Ishikawa (cell line): ENCODE data around the gene FRMD6.

Source experiments
- CEBPB ChIP-seq: IDR thresholded peaks from 2 replicates; pipeline ENCODE4 v1.6.1; 2012
- CREB1 ChIP-seq: IDR thresholded peaks from 2 replicates; pipeline ENCODE4 v1.6.1; 2012; ENCODE audit warnings: low read depth
- EGR1 ChIP-seq: IDR thresholded peaks from 2 replicates; pipeline ENCODE4 v1.6.1; 2012
- EP300 ChIP-seq: IDR thresholded peaks from 2 replicates; pipeline ENCODE4 v1.6.1; 2012; ENCODE audit warnings: borderline replicate concordance
- FOXM1 ChIP-seq: IDR thresholded peaks from 2 replicates; pipeline ENCODE4 v1.6.1; 2012; ENCODE audit warnings: low read depth, borderline replicate concordance
- NFIC ChIP-seq: IDR thresholded peaks from 2 replicates; pipeline ENCODE4 v1.6.1; 2012
- RAD21 ChIP-seq: IDR thresholded peaks from 2 replicates; pipeline ENCODE4 v1.6.1; 2012; ENCODE audit warnings: low read depth
- TAF1 ChIP-seq: IDR thresholded peaks from 2 replicates; pipeline ENCODE4 v1.6.1; 2012; ENCODE audit warnings: low read depth, mild to moderate bottlenecking
- TCF12 ChIP-seq: IDR thresholded peaks from 2 replicates; pipeline ENCODE4 v1.6.1; 2012; ENCODE audit warnings: low read depth
- TEAD4 ChIP-seq: IDR thresholded peaks from 2 replicates; pipeline ENCODE4 v1.6.1; 2012
- YY1 ChIP-seq: IDR thresholded peaks from 2 replicates; pipeline ENCODE4 v1.6.1; 2012; ENCODE audit warnings: low read depth
- ZBTB7A ChIP-seq: IDR thresholded peaks from 2 replicates; pipeline ENCODE4 v1.6.1; 2012; ENCODE audit warnings: low read depth
- TF ChIP-seq, protein P1 (sequence below): IDR thresholded peaks from 2 replicates; pipeline ENCODE4 v1.6.1; 2012
- TF ChIP-seq, protein P2 (sequence below): IDR thresholded peaks from 2 replicates; pipeline ENCODE4 v1.6.1; 2012
- TF ChIP-seq, protein P3 (sequence below): IDR thresholded peaks from 2 replicates; pipeline ENCODE4 v1.6.1; 2012; ENCODE audit warnings: low read depth, mild to moderate bottlenecking

The FRMD6 gene

DNA sequence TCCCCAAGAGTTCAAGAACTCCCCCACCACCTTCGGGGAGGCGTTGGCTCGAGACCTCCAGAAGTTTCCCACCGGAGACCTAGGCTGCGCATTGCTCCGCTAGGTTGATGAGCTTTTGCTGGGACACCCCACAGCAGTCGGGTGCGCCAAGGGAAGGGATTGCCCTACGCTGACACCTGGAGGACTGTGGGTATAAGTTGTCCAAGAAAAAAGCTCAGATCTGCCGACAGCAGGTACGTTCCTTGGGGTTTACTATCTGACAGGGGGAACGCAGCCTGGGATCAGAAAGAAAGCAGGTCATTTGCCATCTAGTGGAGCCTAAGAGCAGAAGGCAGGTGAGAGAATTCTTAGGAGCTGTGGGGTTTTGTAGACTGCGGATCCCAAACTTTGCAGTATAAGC is 98.8 kb downstream of the FRMD6 start:
- TF ChIP-seq RAD21: peak; percentile 13; the same call in 1 of the 2 replicates
- no peak for TF ChIP-seq TCF12

DNA sequence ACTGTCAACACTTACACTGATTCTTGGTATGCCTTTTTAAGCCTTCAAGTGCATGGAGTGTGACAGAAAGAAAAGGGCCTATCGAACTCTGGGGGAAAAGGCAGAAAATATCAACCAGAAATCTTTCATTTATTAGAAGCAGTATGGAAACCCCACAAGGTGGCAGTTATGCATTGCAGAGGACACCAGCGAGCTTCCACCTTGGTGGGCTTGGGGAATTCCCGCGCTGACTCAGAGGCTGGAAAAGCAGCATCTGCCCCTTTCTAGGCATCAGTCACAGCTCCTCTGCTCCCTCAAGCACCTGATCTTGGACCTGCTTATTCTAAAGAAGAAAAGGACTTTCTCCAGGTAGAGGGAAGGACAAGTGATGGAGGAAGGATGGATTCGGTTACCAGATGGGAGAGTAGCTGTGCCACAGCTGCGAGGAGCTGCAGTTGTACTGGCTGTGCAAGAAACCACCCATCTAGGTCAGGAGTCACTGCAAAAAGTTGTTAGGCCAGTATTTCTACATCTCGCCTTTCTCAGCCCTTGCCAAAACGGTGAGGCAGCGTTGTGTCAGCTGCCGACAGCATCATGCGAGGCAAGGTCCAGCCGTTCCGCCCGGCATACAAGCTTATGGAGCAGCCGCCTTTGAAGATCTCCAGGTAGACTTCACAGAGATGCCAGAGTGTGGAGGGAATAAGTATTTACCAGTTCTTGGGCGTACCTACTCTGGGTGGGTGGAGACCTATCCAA is 100.1 kb downstream of the FRMD6 start:
- TF ChIP-seq, protein P1, sequence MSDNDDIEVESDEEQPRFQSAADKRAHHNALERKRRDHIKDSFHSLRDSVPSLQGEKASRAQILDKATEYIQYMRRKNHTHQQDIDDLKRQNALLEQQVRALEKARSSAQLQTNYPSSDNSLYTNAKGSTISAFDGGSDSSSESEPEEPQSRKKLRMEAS: peak; percentile 49
- peak; percentile 36; the same call in 1 of the 2 replicates for TF ChIP-seq NFIC

DNA sequence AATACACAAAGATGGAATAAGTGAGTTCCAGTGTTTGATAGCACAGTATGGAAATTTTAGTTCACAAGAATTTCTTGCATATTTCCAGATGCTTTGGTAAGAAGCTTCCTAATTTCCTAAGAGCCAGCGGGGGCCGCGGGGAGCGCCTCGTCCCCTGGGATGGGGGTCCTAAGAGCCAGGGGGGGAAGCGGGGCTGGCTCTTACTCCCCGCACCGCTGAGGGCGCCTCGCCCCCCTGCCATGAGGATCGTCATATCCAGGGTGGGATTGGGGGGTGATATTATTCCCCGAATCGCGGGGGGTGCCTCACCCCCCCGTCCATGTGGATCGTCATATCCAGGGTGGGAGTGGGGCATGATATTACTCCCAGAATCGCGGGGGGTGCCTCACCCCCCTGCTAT is 108.2 kb downstream of the FRMD6 start:
- TF ChIP-seq, protein P2, sequence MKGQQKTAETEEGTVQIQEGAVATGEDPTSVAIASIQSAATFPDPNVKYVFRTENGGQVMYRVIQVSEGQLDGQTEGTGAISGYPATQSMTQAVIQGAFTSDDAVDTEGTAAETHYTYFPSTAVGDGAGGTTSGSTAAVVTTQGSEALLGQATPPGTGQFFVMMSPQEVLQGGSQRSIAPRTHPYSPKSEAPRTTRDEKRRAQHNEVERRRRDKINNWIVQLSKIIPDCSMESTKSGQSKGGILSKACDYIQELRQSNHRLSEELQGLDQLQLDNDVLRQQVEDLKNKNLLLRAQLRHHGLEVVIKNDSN: no peak
- TF ChIP-seq YY1 (no peak), EGR1 (no peak), EP300 (no peak)

DNA sequence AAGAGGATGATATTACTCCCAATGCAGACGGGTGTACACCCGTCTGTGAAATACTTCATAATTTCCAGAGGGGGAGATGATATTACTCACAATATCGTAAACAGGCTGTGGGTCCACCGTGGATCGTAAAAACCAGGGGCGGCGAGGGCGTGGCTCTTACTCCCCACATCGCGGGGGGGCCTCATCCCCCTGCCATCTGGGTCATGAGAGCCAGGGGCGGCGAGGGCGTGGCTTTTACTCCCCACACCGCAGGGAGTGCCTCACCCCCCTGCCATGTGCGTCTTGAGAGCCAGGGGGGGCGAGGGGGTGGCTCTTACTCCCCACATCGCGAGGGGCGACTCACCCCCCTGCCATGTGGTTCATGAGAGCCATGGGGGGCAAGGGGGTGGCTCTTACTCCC is 122.5 kb downstream of the FRMD6 start:
- TF ChIP-seq EP300: no peak
- no peak for TF ChIP-seq CREB1
- no peak for TF ChIP-seq FOXM1
- TF ChIP-seq EGR1: no peak
- TF ChIP-seq, protein P1: no peak
- no peak for TF ChIP-seq TAF1
- no peak for TF ChIP-seq NFIC
- TF ChIP-seq RAD21: no peak
- no peak for TF ChIP-seq TEAD4
- TF ChIP-seq, protein P3, sequence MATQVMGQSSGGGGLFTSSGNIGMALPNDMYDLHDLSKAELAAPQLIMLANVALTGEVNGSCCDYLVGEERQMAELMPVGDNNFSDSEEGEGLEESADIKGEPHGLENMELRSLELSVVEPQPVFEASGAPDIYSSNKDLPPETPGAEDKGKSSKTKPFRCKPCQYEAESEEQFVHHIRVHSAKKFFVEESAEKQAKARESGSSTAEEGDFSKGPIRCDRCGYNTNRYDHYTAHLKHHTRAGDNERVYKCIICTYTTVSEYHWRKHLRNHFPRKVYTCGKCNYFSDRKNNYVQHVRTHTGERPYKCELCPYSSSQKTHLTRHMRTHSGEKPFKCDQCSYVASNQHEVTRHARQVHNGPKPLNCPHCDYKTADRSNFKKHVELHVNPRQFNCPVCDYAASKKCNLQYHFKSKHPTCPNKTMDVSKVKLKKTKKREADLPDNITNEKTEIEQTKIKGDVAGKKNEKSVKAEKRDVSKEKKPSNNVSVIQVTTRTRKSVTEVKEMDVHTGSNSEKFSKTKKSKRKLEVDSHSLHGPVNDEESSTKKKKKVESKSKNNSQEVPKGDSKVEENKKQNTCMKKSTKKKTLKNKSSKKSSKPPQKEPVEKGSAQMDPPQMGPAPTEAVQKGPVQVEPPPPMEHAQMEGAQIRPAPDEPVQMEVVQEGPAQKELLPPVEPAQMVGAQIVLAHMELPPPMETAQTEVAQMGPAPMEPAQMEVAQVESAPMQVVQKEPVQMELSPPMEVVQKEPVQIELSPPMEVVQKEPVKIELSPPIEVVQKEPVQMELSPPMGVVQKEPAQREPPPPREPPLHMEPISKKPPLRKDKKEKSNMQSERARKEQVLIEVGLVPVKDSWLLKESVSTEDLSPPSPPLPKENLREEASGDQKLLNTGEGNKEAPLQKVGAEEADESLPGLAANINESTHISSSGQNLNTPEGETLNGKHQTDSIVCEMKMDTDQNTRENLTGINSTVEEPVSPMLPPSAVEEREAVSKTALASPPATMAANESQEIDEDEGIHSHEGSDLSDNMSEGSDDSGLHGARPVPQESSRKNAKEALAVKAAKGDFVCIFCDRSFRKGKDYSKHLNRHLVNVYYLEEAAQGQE: no peak
- no peak for TF ChIP-seq CEBPB
- TF ChIP-seq TCF12: no peak
- TF ChIP-seq, protein P2: no peak
- no peak for TF ChIP-seq ZBTB7A
- no peak for TF ChIP-seq YY1

DNA sequence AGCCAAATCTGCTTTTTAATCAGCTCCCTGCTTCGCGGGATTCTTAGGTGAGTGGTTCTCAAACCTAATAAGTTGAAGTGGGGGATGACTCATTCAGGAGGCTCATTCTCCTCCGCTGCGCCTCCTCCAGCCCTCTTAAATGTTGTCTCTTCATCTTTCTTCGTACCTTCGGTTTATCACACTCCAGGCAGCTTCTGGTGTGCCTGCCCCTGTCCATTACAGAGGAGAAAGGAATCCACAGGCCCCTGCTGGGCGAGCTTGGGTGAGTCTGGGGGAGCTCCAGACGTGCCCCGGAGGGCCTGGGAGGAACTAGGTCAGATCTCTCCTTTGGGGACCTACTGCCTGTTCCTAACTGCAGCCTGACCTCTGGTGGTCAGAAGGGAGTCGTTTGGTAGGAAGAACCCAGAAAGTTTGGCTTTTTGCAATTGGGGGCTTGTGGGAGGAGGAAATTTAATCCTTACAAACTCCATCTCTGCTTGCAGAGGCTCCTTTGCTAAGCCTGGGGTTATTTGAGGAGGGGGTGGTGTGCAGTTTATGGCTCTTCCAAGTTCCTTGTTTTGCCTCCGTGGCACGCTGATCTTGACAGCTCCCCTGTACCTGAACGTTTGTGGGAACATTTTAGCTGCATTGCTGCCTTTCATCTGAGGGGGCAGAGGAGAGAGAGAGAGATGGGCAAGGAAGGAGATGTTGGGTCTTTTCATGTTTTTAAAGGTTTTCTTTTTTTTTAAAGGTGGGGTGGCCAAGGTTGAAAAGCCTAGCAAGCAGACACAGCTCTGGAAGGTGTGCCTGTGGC is 124.6 kb downstream of the FRMD6 start:
- TF ChIP-seq EP300 (no peak), RAD21 (peak; percentile 73)

DNA sequence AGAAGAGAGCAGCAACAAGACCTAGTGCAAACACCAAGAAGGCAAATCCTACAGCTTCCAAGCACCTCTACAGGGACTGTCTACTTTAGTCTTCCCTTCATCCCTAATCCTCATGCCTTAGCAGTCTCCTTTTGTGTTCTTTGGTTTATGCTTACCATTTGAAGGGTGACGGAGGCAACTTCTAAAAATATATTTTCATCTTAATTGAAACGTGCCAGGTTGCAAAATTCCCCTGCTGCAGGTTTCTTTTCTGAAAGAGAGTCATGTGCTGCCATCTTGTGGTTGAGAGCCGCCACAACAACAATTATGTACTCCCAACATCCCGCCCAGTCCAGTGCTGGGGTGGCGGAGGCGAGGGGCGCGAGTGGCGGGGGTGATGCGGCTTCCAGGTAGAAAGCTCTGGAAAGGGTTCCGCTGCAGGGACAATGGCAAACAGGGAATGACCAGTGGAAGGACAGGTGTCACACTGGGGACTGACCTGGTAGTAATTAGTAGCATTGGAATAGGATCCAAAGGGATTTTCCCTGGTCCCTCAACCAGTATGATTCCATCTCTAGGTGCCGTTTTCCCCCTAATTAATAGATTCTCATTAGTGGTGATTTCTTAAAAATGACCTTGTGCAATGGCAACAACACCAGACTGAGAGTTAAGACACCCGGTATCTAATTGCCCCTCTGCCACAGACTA is 128.4 kb downstream of the FRMD6 start:
- TF ChIP-seq FOXM1: no peak
- no peak for TF ChIP-seq NFIC
- no peak for TF ChIP-seq ZBTB7A
- TF ChIP-seq EP300: no peak
- no peak for TF ChIP-seq EGR1
- TF ChIP-seq RAD21: peak; percentile 82
- no peak for TF ChIP-seq CREB1
- TF ChIP-seq, protein P3: no peak
- peak; percentile 24; the same call in 1 of the 2 replicates for TF ChIP-seq CEBPB
- no peak for TF ChIP-seq YY1
- no peak for TF ChIP-seq TEAD4
- no peak for TF ChIP-seq TAF1
- TF ChIP-seq, protein P2: no peak
- no peak for TF ChIP-seq TCF12
- TF ChIP-seq, protein P1: no peak
